K562 (cell line): ENCODE measurements around the gene UBE2L3. TPM values are rescaled to one million over a fixed set of nuclear protein-coding genes. Genes with fewer than 3 reads are reported as not detected.

Source experiments
- ARHGAP35 ChIP-seq: fragments of 450-650 bp; IDR thresholded peaks from 2 replicates; pipeline ENCODE4 v1.6.1; 2018; ENCODE audit not compliant: partially characterized antibody
- ARID2 ChIP-seq: fragments of 450-650 bp; IDR thresholded peaks from 2 replicates; pipeline ENCODE4 v1.6.1; 2017; ENCODE audit warnings: antibody characterized with exemption, mild to moderate bottlenecking
- BRD9 ChIP-seq: fragments of 450-650 bp; IDR thresholded peaks from 2 replicates; pipeline ENCODE4 v1.6.1; 2018; ENCODE audit warnings: low read depth; ENCODE audit not compliant: partially characterized antibody
- HDAC8 ChIP-seq: fragments of 450-650 bp; IDR thresholded peaks from 2 replicates; pipeline ENCODE4 v1.6.1; 2016; ENCODE audit warnings: mild to moderate bottlenecking, missing genetic modification characterization, moderate library complexity, missing compliant biosample characterization
- HIVEP1 ChIP-seq: fragments of 250-450 bp; sonication (Bioruptor Pico); IDR thresholded peaks from 2 replicates; pipeline ENCODE4 v1.4.0; 2020; ENCODE audit warnings: mild to moderate bottlenecking
- NCOA1 ChIP-seq: fragments of 450-650 bp; IDR thresholded peaks from 2 replicates; pipeline ENCODE4 v1.6.1; 2016; ENCODE audit warnings: low read depth
- RBFOX2 ChIP-seq: fragments of 200-400 bp; formaldehyde crosslinking; IDR thresholded peaks from 2 replicates; pipeline ENCODE4 v1.6.1; 2017; ENCODE audit warnings: low read depth, mild to moderate bottlenecking, low read length, moderate library complexity
- RBM22 ChIP-seq: fragments of 200-400 bp; formaldehyde crosslinking; IDR thresholded peaks from 2 replicates; pipeline ENCODE4 v1.6.1; 2018; ENCODE audit warnings: low read length, low read depth; ENCODE audit not compliant: poor library complexity, severe bottlenecking
- SMAD3 ChIP-seq: fragments of 450-650 bp; formaldehyde crosslinking; conservative IDR thresholded peaks from 2 replicates; pipeline ENCODE4 v1.4.0; 2020; ENCODE audit warnings: mild to moderate bottlenecking
- STAT5A ChIP-seq: IDR thresholded peaks from 2 replicates; pipeline ENCODE4 v1.6.1; 2012; ENCODE audit warnings: low read length, inconsistent platforms, borderline replicate concordance
- ZEB2 ChIP-seq: fragments of 450-650 bp; IDR thresholded peaks from 2 replicates; pipeline ENCODE4 v1.6.1; 2016
- ZNF282 ChIP-seq: sonication (generic); formaldehyde crosslinking; IDR thresholded peaks from 2 replicates; pipeline ENCODE4 v1.8.1; 2023; ENCODE audit warnings: missing genetic modification reagents
- ZNF316 ChIP-seq: fragments of 450-650 bp; IDR thresholded peaks from 2 replicates; pipeline ENCODE4 v1.6.1; 2016
- polyA plus RNA-seq, 8 experiments: library from polyadenylated mRNA; depleted of rRNA in 4 of 8; stranded (reverse) in 5 of 8; unstranded in 3 of 8; fragments of >200 nt; fragmentation: Nextera tagmentation in 2 of 8; fragmentation: Illumina TruSeq in 1 of 8; extraction: Ambion mirVana in 2 of 8; extraction: Trizol in 1 of 8; gene quantifications; 2 replicates each; pipeline versions ENCODE4 v1.2.1 to v1.2.3, GENCODE V29; 2011 to 2014; ENCODE audit warnings: inconsistent platforms in 1 of 8, missing spikeins in 1 of 8
- total RNA-seq, 7 experiments: library from RNA; depleted of rRNA in 6 of 7; stranded (reverse); fragments of >200 nt in 6 of 7; fragmentation: Illumina TruSeq in 2 of 7; extraction: Trizol in 2 of 7; gene quantifications; 2 replicates each; pipeline versions ENCODE4 v1.2.1 to v1.2.3, GENCODE V29; 2011 to 2021; ENCODE audit warnings: low replicate concordance in 1 of 7
- TF ChIP-seq, protein P1 (sequence below): fragments of 450-650 bp; formaldehyde crosslinking; IDR thresholded peaks from 2 replicates; pipeline ENCODE4 v1.4.0; 2020; ENCODE audit warnings: mild to moderate bottlenecking
- TF ChIP-seq, protein P2 (sequence below), 2 experiments: fragments of 450-650 bp; IDR thresholded peaks; 2 replicates each; pipeline ENCODE4 v1.6.1; 2018; ENCODE audit warnings: mild to moderate bottlenecking in 2 of 2, low read depth in 1 of 2; ENCODE audit not compliant: partially characterized antibody in 2 of 2
- TF ChIP-seq, protein P3 (sequence below): fragments of 450-650 bp; IDR thresholded peaks from 2 replicates; pipeline ENCODE4 v1.6.1; 2016; ENCODE audit warnings: borderline replicate concordance
- TF ChIP-seq, protein P4 (sequence below): conservative IDR thresholded peaks from 2 replicates; pipeline ENCODE4 v1.6.1; 2011; ENCODE audit warnings: low read depth, mild to moderate bottlenecking, low read length; ENCODE audit not compliant: control insufficient read depth
- TF ChIP-seq, protein P5 (sequence below): fragments of 450-650 bp; IDR thresholded peaks from one replicate; pipeline ENCODE4 v1.6.1; 2018; ENCODE audit warnings: mild to moderate bottlenecking, moderate library complexity; ENCODE audit not compliant: partially characterized antibody

Gene UBE2L3
- total and polyA plus RNA-seq, 9 of the 15 experiments (the other 6 are each of a cell fraction or from before 2014, with no cell fraction given) = 215 to 625 (median 285) TPM

- TF ChIP-seq, protein P1, sequence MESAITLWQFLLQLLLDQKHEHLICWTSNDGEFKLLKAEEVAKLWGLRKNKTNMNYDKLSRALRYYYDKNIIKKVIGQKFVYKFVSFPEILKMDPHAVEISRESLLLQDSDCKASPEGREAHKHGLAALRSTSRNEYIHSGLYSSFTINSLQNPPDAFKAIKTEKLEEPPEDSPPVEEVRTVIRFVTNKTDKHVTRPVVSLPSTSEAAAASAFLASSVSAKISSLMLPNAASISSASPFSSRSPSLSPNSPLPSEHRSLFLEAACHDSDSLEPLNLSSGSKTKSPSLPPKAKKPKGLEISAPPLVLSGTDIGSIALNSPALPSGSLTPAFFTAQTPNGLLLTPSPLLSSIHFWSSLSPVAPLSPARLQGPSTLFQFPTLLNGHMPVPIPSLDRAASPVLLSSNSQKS (CRISPR knock-in tag) = peak; percentile 1; the same call in 1 of the 2 replicates
- TF ChIP-seq HIVEP1 (CRISPR knock-in tag) (0 out of 2 replicates have a peak, but pooled peaks have one; percentile 72), ZNF282 (CRISPR knock-in tag) (no peak), RBM22 (peak; percentile 95), NCOA1 (no peak), SMAD3 (CRISPR knock-in tag) (peak; percentile 87), RBFOX2 (no peak), ZNF316 (no peak), HDAC8 (tag) (no peak), ARID2 (no peak), ZEB2 (no peak), BRD9 (no peak), STAT5A (no peak), ARHGAP35 (no peak)
- TF ChIP-seq, protein P2, sequence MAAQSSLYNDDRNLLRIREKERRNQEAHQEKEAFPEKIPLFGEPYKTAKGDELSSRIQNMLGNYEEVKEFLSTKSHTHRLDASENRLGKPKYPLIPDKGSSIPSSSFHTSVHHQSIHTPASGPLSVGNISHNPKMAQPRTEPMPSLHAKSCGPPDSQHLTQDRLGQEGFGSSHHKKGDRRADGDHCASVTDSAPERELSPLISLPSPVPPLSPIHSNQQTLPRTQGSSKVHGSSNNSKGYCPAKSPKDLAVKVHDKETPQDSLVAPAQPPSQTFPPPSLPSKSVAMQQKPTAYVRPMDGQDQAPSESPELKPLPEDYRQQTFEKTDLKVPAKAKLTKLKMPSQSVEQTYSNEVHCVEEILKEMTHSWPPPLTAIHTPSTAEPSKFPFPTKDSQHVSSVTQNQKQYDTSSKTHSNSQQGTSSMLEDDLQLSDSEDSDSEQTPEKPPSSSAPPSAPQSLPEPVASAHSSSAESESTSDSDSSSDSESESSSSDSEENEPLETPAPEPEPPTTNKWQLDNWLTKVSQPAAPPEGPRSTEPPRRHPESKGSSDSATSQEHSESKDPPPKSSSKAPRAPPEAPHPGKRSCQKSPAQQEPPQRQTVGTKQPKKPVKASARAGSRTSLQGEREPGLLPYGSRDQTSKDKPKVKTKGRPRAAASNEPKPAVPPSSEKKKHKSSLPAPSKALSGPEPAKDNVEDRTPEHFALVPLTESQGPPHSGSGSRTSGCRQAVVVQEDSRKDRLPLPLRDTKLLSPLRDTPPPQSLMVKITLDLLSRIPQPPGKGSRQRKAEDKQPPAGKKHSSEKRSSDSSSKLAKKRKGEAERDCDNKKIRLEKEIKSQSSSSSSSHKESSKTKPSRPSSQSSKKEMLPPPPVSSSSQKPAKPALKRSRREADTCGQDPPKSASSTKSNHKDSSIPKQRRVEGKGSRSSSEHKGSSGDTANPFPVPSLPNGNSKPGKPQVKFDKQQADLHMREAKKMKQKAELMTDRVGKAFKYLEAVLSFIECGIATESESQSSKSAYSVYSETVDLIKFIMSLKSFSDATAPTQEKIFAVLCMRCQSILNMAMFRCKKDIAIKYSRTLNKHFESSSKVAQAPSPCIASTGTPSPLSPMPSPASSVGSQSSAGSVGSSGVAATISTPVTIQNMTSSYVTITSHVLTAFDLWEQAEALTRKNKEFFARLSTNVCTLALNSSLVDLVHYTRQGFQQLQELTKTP (IDR thresholded peaks at IDR 0.05; ENCODE audit: low read depth in 1 of 2, partially characterized antibody in 2 of 2) = no peak
- TF ChIP-seq, protein P3, sequence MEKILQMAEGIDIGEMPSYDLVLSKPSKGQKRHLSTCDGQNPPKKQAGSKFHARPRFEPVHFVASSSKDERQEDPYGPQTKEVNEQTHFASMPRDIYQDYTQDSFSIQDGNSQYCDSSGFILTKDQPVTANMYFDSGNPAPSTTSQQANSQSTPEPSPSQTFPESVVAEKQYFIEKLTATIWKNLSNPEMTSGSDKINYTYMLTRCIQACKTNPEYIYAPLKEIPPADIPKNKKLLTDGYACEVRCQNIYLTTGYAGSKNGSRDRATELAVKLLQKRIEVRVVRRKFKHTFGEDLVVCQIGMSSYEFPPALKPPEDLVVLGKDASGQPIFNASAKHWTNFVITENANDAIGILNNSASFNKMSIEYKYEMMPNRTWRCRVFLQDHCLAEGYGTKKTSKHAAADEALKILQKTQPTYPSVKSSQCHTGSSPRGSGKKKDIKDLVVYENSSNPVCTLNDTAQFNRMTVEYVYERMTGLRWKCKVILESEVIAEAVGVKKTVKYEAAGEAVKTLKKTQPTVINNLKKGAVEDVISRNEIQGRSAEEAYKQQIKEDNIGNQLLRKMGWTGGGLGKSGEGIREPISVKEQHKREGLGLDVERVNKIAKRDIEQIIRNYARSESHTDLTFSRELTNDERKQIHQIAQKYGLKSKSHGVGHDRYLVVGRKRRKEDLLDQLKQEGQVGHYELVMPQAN = no peak
- TF ChIP-seq, protein P4, sequence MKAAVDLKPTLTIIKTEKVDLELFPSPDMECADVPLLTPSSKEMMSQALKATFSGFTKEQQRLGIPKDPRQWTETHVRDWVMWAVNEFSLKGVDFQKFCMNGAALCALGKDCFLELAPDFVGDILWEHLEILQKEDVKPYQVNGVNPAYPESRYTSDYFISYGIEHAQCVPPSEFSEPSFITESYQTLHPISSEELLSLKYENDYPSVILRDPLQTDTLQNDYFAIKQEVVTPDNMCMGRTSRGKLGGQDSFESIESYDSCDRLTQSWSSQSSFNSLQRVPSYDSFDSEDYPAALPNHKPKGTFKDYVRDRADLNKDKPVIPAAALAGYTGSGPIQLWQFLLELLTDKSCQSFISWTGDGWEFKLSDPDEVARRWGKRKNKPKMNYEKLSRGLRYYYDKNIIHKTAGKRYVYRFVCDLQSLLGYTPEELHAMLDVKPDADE = no peak
- TF ChIP-seq, protein P5, sequence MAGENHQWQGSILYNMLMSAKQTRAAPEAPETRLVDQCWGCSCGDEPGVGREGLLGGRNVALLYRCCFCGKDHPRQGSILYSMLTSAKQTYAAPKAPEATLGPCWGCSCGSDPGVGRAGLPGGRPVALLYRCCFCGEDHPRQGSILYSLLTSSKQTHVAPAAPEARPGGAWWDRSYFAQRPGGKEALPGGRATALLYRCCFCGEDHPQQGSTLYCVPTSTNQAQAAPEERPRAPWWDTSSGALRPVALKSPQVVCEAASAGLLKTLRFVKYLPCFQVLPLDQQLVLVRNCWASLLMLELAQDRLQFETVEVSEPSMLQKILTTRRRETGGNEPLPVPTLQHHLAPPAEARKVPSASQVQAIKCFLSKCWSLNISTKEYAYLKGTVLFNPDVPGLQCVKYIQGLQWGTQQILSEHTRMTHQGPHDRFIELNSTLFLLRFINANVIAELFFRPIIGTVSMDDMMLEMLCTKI = no peak
Measured at GRCh38 chr22:21567456-21568346, at the start of gene UBE2L3 (continued).
